Activated T-cell treated with anti-CD3 and anti-CD28 coated beads, Interleukin-2, amount 50 U/mL, for 72 hours (primary cell): ENCODE data around the gene NR1D1. TPM values are rescaled to one million over a fixed set of nuclear protein-coding genes. Genes with fewer than 3 reads are reported as not detected.
A peak's percentile ranks its signal among the peaks of the same experiment; 100 is the strongest.

Source experiments
- ATAC-seq, 2 donors: fragments of 150-1000 bp; cut with Tn5 transposase; replicated peaks in 1 of 2; 2 replicates each; pipeline ENCODE4 v1.10.0; 2021; ENCODE audit warnings: moderate library complexity in 2 of 2, mild to moderate bottlenecking in 1 of 2
- DNase-seq, 2 donors: peaks; one replicate each; pipeline ENCODE4 v3.0.0; 2021 to 2022; ENCODE audit warnings: mixed read lengths in 1 of 2
- H3K27ac Mint-ChIP-seq: one replicate; pipeline ENCODE4 v1.8.0; 2022; ENCODE audit warnings: mild to moderate bottlenecking, moderate library complexity, mixed read lengths
- H3K27me3 Mint-ChIP-seq: one replicate; pipeline ENCODE4 v1.8.0; 2022; ENCODE audit warnings: low read depth, mixed read lengths
- H3K36me3 Mint-ChIP-seq, 2 donors: one replicate each; pipeline ENCODE4 v1.8.0; 2022; ENCODE audit warnings: mixed read lengths in 2 of 2, mild to moderate bottlenecking in 1 of 2; ENCODE audit not compliant: insufficient read depth in 2 of 2
- H3K4me1 Mint-ChIP-seq: one replicate; pipeline ENCODE4 v1.8.0; 2022; ENCODE audit warnings: low read depth, mixed read lengths
- H3K4me3 Mint-ChIP-seq, 2 donors: one replicate each; pipeline ENCODE4 v1.8.0; 2022; ENCODE audit warnings: mild to moderate bottlenecking in 2 of 2, mixed read lengths in 2 of 2, moderate library complexity in 2 of 2
- H3K9me3 Mint-ChIP-seq, 2 donors: one replicate each; pipeline ENCODE4 v1.8.0; 2022; ENCODE audit warnings: mixed read lengths in 2 of 2
- total RNA-seq, 2 donors: library from RNA; stranded (reverse); gene quantifications; one replicate each; pipeline ENCODE4 v1.2.3, GENCODE V29; 2022

Gene NR1D1
- total RNA-seq, 2 donors from 2014 or later = 4.5 to 6.3 TPM

DNA sequence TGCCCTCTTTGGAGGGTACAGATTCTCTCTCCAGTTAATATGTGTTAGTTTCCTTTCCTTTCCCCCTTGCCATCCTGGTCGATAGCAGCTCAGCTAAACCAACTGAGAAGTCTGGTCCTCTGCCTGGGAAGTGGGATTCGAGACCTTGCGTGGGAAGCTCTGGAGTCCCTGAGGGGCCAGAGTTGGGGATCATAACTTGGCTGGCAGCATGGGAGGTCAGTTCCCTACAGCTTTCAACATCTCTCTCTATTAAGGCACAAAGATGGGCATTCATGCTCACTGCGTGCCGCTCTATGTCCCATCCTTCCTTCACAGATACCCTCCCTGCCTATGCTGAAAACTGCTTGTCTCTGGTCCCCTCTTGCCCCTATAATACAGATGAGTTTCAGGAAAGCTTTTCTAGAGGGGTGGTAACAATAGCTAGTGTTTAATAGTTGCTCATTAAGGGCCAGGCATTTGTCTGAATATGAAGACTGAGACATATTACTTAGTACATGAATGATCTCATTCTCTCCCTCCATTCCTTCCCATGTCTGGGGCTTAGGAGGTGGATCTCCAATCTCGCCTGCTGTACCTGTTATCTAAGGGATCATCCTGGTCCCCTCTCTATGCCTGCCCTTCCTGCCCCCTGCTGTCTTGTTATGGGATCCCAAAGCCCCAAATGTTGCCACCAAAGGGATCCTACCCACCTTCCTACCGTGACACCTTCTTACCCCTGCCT lies 26.8 kb downstream of the NR1D1 start:
- H3K4me1 Mint-ChIP-seq = peaks cover 37% of the 10 kb centered on the region
- H3K27me3 Mint-ChIP-seq = no peaks in the 10 kb centered on the region
- no peak overlapping the region for H3K4me3 Mint-ChIP-seq
- DNase-seq = no peak
- ATAC-seq = no peak
- no peaks in the 10 kb centered on the region for H3K9me3 Mint-ChIP-seq
- no peak overlapping the region for H3K27ac Mint-ChIP-seq
- H3K36me3 Mint-ChIP-seq = no peaks in the 10 kb centered on the region

DNA sequence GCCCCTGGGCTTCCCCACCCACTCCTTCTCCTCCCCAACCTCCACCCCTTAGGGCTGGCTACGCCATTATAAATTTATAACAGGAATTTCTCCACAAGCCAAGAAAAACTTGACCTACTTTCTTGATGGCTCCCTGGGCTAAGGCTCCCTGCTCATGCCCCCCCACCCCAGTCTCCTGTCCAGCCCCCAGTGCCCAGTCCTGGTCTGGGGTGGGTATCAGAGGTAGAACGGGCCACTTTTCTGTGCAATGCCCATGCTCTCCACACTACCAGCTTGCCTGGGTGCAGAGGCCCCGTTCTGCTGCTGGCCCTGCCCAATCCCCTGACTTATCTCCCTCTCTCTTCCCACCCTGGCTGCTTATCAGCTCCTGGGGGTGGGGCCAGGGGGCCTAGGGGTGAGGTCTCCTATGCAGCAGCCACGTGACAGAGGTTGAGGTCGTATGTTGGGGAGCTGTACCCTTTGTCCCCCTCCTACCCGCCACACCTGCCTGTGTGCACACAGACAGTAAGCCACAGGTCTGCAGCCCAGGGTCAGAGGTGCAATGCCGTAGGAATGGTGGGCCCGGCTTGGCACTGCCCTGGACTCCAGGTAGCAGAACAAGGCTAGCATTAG lies 27.5 kb downstream of the NR1D1 start:
- peaks cover 45% of the 10 kb centered on the region for H3K4me1 Mint-ChIP-seq
- H3K4me3 Mint-ChIP-seq = no peak overlapping the region
- H3K27me3 Mint-ChIP-seq = no peaks in the 10 kb centered on the region
- no peak for DNase-seq
- no peaks in the 10 kb centered on the region for H3K9me3 Mint-ChIP-seq
- H3K36me3 Mint-ChIP-seq = no peaks in the 10 kb centered on the region
- ATAC-seq = no peak
- no peak overlapping the region for H3K27ac Mint-ChIP-seq

DNA sequence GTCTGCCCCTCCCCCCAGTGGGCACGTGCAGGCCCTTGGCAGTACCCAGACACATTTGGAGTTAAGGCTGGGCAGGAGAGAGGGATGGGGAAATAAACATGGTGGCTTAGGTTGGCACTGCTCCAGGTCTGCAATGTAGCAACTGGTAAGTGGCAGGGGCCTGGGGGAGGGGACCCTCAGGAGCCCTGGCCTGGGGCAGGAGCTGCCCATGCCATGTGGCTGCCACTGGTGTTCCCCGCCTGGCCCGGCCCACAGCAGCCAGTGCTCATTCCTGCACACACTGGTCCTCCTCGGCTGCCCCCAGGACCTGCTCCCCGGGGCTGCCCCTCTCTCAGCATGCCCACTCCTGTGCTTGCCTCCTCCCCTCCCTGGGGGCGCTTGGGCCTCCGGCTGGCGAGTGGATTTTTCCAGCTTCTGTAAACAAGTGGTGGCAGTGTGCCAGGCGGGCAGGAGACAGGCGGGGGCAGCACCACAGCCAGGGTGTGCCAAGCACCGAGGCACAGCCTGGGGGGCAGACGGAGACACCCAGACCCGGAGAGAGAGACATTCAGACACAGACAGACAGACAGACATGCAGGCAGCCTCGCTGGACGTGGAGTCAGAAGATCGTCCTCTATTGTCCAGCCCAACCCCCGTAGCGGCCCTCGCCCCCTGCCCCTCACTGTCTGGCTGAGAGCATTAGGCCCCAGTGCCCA lies 28.2 kb downstream of the NR1D1 start:
- Mint-ChIP-seq H3K27me3 (no peaks in the 10 kb centered on the region), H3K27ac (no peak overlapping the region), H3K36me3 (no peaks in the 10 kb centered on the region), H3K4me3 (no peak overlapping the region), H3K4me1 (peaks cover 52% of the 10 kb centered on the region), H3K9me3 (no peaks in the 10 kb centered on the region)
- ATAC-seq = no peak
- DNase-seq = no peak

DNA sequence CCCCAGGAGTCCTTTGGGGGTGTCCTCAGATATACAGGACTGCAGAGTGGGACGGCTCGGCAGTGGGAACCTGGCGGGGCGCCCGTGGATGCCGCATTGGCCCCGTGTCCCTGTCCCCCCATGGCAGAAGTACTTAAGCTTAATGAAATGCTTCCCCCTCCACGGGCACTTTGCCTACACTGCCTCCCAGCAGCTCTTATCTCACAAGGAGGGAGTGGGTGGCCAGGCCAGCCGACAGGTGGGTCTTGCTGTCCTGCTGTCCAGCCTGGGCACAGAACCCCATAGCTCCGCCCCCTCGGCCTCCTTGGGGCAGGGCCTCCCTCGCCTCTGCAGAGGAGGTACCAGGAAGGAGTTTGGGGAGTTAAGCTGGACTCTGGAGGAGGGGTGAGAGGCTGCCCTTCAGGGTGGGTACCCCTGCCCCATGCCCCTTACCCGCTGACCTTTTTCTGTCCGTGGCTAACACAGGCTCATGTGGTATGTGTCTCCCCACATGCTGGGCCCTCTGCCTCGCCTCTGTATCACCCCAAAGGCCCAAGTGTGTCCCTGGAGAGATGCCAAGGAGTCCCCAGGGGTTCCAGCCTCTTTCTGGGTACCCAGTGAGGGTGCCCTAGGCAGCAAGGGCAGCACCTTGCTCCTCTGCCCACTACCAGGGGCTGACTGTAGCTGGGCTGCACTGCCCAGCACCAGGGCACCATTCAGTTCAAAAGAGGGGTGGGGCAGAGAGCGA lies 28.9 kb downstream of the NR1D1 start:
- Mint-ChIP-seq H3K27ac (no peak overlapping the region), H3K36me3 (no peaks in the 10 kb centered on the region), H3K9me3 (no peaks in the 10 kb centered on the region), H3K27me3 (no peaks in the 10 kb centered on the region), H3K4me3 (no peak overlapping the region), H3K4me1 (peaks cover 54% of the 10 kb centered on the region)
- ATAC-seq (no peak), DNase-seq (no peak)

DNA sequence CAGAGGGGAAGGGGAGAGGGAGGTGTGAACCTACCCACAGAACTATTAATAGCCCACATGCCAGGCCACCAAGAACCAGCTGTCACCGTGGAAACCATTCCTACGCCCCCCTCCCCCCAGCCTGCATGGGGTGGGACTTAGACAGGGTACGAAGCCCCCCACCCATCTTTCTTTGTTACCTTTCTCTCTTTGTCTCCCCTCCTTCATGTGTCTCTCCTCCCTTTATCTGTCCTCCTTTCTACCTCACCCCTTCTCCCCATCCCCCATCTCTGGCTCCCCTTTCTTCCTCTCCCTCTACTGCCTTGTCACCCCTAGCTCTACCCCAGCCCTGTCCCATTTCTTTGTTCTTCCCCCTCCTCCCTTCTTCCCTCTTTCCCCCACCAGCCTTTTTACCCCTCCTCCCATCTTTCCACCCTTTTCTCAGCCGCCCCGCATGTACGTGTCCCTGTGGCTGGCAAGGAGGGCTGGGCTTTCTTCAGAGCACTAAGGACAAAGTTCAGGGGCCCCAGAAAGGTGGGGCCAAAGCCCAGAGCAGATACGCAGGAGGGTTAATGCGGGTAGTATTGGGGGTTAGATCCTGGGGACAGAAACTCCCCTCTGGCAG lies 29.6 kb downstream of the NR1D1 start:
- Mint-ChIP-seq H3K9me3 (no peaks in the 10 kb centered on the region), H3K4me3 (peak overlapping the region in 1 of 2 donors; percentile 30), H3K27ac (peak overlapping the region; percentile 81), H3K36me3 (no peaks in the 10 kb centered on the region), H3K4me1 (peaks cover 51% of the 10 kb centered on the region), H3K27me3 (no peaks in the 10 kb centered on the region)
- ATAC-seq (no peak), DNase-seq (no peak)

DNA sequence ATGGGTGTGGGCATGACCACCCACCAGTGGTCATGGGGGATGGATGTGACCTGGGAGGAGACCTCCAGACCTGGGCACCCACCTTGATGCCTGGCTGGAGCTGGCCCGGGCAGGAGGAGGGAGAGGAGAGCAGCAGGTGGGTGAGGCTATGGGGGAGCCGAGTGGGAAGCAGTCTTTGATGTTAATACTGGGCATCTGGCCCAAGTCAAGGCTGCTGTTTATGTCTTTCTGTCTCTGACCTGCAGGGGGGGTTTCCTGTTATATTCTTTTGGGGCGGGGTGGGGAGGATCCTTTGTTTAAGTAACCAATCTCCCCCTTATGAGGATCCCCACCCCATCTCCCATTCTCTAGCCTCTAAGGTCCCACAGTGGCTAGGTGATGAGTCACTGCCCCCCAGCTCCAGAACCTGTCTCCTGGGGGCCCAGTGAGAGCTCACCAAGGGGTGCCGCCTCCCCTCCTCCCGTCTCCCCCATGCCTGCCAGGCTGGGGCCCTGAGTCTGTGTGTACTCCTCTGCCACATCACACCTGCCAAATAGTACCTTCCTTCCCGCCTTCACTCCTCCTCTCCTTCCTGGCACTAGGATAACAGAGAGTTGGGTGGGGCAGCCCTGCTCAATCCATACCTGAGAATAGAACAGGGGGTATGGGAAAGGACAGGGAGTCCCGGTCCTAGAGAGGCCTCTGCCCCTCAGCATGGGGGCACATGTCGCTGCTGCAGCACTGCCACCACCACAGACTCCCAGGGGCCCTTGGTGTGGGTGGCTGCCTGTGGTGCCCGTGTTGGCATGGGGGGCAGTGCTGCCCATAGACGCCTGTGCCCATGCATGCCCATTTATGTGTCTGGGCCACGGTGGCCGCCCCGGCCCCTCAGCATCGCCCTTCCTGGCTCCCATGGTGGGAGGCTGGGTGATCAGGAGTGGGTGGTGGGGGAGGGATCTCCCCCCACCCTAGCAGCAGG lies 30.4 kb downstream of the NR1D1 start:
- Mint-ChIP-seq H3K4me1 (peaks cover 48% of the 10 kb centered on the region), H3K27me3 (no peaks in the 10 kb centered on the region), H3K9me3 (no peaks in the 10 kb centered on the region), H3K4me3 (peak overlapping the region; percentile 91 to 92), H3K36me3 (no peaks in the 10 kb centered on the region), H3K27ac (peak overlapping the region; percentile 44)
- peak; percentile 38 to 50 for DNase-seq
- ATAC-seq = peak; percentile 43 to 50

DNA sequence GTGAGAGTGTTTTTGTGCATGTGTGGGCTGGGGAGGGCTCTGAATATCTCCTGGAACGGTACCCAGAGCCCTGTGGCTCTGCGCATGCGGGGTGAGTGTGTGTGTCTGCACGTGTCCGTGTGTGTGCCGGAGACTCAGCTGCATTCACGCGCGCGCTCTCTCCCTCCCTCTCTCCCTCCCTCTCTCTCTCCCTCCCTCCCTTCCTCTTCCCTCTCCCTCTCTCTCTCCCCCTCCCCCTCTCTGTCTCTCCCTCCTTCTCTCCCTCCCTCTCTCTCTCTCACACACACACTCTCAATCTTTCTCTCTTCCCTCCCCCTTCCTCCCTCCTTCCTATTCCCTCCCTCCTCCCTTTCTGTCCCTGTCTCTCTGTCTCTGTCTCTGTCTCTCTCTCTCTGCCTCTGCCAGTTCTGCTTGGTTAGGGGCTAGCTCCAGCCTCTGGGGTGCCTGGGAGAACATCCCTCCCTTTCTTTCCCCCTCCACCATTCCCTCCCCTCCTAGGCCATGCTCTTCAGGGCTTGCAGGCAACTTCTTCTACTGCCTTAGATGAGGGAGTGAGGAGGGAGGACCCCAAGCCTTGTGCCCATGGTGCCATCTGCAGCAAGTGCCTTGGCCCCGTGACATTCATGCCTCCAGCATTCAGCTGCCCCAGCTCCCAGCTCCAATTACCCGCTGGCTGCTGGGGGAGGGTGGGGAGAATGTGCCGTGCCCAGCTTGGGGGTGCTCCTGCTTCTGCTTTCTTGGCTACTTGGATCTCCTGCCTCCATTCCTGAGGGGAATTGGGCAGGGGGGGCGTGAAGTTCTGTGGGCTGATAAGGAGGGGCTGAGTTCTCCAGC lies 31.3 kb downstream of the NR1D1 start:
- H3K27me3 Mint-ChIP-seq = no peaks in the 10 kb centered on the region
- ATAC-seq = peak; percentile 72 to 74
- no peaks in the 10 kb centered on the region for H3K36me3 Mint-ChIP-seq
- peak overlapping the region; percentile 91 to 92 for H3K4me3 Mint-ChIP-seq
- peak; percentile 77 to 78 for DNase-seq
- H3K27ac Mint-ChIP-seq = peak overlapping the region; percentile 88
- H3K9me3 Mint-ChIP-seq = no peaks in the 10 kb centered on the region
- peaks cover 57% of the 10 kb centered on the region for H3K4me1 Mint-ChIP-seq

DNA sequence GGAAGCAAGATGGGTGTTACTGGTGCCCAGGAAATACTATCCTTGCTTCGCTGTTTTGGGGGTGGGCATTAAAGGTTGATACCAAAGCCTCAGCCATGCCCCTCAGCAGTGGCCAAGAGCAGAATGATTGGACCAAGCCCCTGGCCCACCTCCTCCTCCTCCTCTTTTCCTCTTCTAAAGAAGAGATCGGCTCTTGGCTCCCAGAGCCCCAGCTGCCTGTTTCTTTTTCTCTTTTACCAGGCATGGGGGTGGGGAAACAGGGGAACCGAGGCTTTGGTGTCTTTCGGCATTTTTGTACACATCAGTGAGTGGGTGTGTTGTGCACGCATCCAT lies 31.8 kb downstream of the NR1D1 start:
- Mint-ChIP-seq H3K36me3 (peaks cover under 1% of the 10 kb centered on the region in 2 donors), H3K4me3 (peak overlapping the region; percentile 91 to 92), H3K27ac (peak overlapping the region; percentile 88), H3K27me3 (no peaks in the 10 kb centered on the region), H3K9me3 (no peaks in the 10 kb centered on the region), H3K4me1 (peaks cover 62% of the 10 kb centered on the region)
- DNase-seq (no peak), ATAC-seq (peak in 1 of 2 donors; percentile 12)

DNA sequence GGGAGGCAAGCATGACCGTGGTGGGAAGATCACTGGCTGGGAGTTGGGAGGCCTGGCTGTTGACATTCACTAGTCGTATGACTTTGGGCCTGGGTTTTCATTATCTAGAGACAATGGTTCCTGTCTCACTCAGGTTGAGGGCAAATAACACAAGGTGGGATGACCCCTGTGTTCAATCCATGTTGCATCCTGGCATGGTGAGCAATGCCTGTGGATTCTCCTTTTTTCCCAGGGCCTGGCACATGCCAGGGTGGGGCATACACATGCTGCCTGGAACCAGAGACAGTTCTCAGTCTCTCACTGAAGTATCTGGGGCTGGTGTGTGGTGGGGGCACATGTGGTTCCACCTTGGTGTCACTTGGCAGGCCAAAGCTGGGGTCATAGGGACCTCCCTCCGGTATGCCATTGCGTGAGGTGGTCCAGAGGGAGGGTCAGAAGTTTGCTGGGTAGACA lies 32.2 kb downstream of the NR1D1 start:
- peaks cover 64% of the 10 kb centered on the region for H3K4me1 Mint-ChIP-seq

DNA sequence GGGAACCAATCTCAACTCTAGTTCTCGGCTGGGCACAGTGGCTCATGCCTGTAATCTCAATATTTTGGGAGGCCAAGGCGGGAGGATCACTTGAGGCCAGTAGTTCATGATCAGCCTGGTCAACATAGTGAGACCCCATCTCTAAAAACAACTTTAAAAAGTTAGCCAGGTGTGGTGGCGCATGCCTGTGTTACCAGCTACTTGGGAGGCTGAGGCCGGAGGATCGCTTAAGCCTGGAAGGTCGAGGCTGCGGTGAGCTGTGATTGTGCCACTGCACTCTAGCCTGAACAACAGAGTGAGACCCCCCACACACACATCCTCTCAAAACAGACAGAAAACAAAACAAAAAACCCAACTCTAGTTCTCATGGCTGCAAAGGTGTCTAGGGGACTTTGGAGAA lies 32.7 kb downstream of the NR1D1 start:
- DNase-seq = no peak
- no peak for ATAC-seq
- peaks cover 64% of the 10 kb centered on the region for H3K4me1 Mint-ChIP-seq
- H3K9me3 Mint-ChIP-seq = no peaks in the 10 kb centered on the region
- no peaks in the 10 kb centered on the region for H3K27me3 Mint-ChIP-seq
- peak overlapping the region; percentile 88 for H3K27ac Mint-ChIP-seq
- H3K4me3 Mint-ChIP-seq = peak overlapping the region; percentile 91 to 92
- peaks cover 1% of the 10 kb centered on the region in 2 donors for H3K36me3 Mint-ChIP-seq

More for the DNA sequence above, 32.2 kb downstream of the NR1D1 start:
- Mint-ChIP-seq H3K4me3 (peak overlapping the region; percentile 91 to 92), H3K9me3 (no peaks in the 10 kb centered on the region), H3K27me3 (no peaks in the 10 kb centered on the region), H3K27ac (peak overlapping the region; percentile 88), H3K36me3 (peaks cover 1% of the 10 kb centered on the region in 2 donors)
- ATAC-seq = no peak
- DNase-seq = no peak

DNA sequence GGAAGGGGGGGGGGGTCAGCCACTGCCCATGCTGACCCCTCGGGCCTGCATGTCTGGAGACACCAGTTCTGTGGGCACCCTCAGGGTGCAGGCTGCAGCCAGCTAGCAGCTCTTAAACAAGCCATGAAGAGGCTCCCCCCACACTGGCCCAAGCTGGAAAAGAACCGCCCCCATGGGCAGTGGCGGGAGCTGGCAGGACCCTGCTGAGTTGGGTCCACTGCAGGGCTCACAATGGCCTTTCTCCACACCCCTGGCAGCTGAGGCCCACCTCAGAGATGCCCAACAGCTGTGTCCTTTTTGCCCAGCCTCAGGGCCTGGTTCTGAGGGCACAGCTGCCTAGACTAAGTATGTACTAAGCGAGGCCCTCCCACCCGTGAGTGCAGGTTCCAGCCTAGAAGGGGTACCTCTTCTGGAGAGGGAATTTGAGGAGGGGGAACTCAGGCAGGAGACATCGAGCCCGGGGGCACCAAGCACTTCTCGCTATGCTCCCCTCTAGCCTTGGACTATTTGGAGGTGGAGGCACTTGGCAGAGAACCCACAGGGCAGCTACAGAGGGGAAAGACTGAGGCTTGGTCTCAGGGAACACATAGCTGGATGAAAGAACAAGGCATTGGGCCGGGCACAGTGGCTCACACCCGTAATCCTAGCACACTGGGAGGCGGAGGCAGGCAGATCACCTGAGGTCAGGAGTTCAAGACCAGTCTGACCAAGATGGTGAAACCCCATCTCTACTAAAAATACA lies 34.4 kb downstream of the NR1D1 start:
- H3K4me3 Mint-ChIP-seq = no peak overlapping the region
- ATAC-seq = no peak
- H3K27ac Mint-ChIP-seq = no peak overlapping the region
- no peaks in the 10 kb centered on the region for H3K9me3 Mint-ChIP-seq
- H3K27me3 Mint-ChIP-seq = no peaks in the 10 kb centered on the region
- peaks cover 1% of the 10 kb centered on the region in 2 donors for H3K36me3 Mint-ChIP-seq
- no peak for DNase-seq
- peaks cover 72% of the 10 kb centered on the region for H3K4me1 Mint-ChIP-seq
